Ureter (tissue), 1 donor: ENCODE results near the gene CIBAR2. TPM values are rescaled to one million over a fixed set of nuclear protein-coding genes. Genes with fewer than 3 reads are reported as not detected.
"Not testable (repeated sequence)": the region's sequence is repeated elsewhere in the genome, so short reads cannot be mapped to it uniquely, and the experiment has no call there.

Source experiments
- DNase-seq: peaks from one replicate; pipeline ENCODE4 v3.0.0-alpha.2; 2020; ENCODE audit warnings: low spot score
- total RNA-seq: library from RNA; stranded (reverse); gene quantifications from one replicate; pipeline ENCODE4 v1.2.4, GENCODE V29; 2023
- donor health status: DM: yes; HTN: yes; CAD: no.

Gene CIBAR2
- total RNA-seq, 1 donor from 2014 or later, result not detected

- DNase-seq, result no peak
Observed at GRCh38 chr16:85062845-85063244, 49.4 kb downstream of the CIBAR2 start.

- DNase-seq, result no peak
Observed at GRCh38 chr16:85062323-85062722, 49.9 kb downstream of the CIBAR2 start.

- DNase-seq, result no peak
Observed at GRCh38 chr16:85061566-85061965, 50.7 kb downstream of the CIBAR2 start.

GRCh38 chr16:85058909-85059308, 53.4 kb downstream of the CIBAR2 start:
- DNase-seq, result no peak

- no peak for DNase-seq
Observed at GRCh38 chr16:85057948-85058347, 54.3 kb downstream of the CIBAR2 start.

- peak; percentile 57 for DNase-seq
Observed at GRCh38 chr16:85057212-85057889, 54.9 kb downstream of the CIBAR2 start.

GRCh38 chr16:85056211-85056748, 56.0 kb downstream of the CIBAR2 start:
- no peak for DNase-seq

- peak; percentile 75 for DNase-seq
Observed at GRCh38 chr16:85055493-85056210, 56.6 kb downstream of the CIBAR2 start.

- no peak for DNase-seq
Observed at GRCh38 chr16:85054948-85055492, 57.3 kb downstream of the CIBAR2 start.

- not testable (repeated sequence) for DNase-seq
Observed at GRCh38 chr16:85054321-85054720, 58.0 kb downstream of the CIBAR2 start.

GRCh38 chr16:85052536-85052935, 59.7 kb downstream of the CIBAR2 start:
- DNase-seq, result no peak

GRCh38 chr16:85051683-85052082, 60.6 kb downstream of the CIBAR2 start:
- no peak for DNase-seq

- DNase-seq, result no peak
Observed at GRCh38 chr16:85051067-85051581, 61.1 kb downstream of the CIBAR2 start.

- DNase-seq, result no peak
Observed at GRCh38 chr16:85049706-85050305, 62.5 kb downstream of the CIBAR2 start.

- no peak for DNase-seq
Observed at GRCh38 chr16:85048921-85049562, 63.2 kb downstream of the CIBAR2 start.

Other genes starting within 250 kb of the CIBAR2 start
- gene ZDHHC7, start 100.9 kb downstream of the CIBAR2 start, total RNA-seq, result 50.5 TPM
- gene KIAA0513, start 84.7 kb downstream of the CIBAR2 start, total RNA-seq, result 16.1 TPM